Astrocyte of the spinal cord (primary cell): ENCODE results near the gene ADAM12.
"Not testable (repeated sequence)": the region's sequence is repeated elsewhere in the genome, so short reads cannot be mapped to it uniquely, and the experiment has no call there.

ENCODE experiments used
- DNase-seq: peaks from one replicate; pipeline ENCODE4 v3.0.0; 2011; ENCODE audit warnings: low read depth, low spot score
- H3K4me3 ChIP-seq: 2 replicates; pipeline ENCODE4 v1.5.1; 2011; ENCODE audit warnings: low read depth, mild to moderate bottlenecking, low read length, moderate library complexity
- CTCF ChIP-seq: IDR thresholded peaks from 2 replicates; pipeline ENCODE4 v1.5.1; 2012; ENCODE audit warnings: low read depth, mild to moderate bottlenecking, low read length, inconsistent platforms
- in situ Hi-C: cut with HindIII; loops from 2 replicates; pipeline ENCODE4 v1.10.0; 2017; ENCODE audit warnings: low sequenced_read_pairs

ADAM12 gene

DNA sequence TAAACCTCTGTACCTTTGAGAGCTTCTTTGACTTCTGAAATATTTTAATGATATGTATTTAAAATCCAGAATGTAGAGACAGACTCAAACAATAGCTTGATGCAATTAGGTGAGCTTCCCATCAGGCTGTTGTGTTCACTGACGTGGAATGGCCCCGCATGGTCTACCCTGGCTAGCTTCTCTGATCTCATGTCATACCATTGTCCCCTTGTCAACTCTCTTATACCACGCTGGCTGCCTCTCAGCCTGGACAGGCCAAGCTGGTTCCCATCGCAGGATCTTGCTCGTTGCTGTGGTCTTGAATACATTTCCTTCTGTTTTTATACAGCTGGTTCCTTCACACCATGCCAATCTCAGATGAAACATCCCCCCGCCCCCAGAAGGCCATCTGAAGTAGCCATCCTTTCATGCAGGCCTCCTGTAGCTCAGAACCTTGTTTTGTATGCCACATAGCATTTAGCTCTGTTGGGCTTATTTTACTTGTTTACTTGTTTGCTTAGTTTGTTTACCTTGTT is 407.7 kb downstream of the ADAM12 start:
- H3K4me3 ChIP-seq, result no peak overlapping the region
- no peak for DNase-seq
- no peak for TF ChIP-seq CTCF
- in situ Hi-C loops, result no loop called here

- DNase-seq, result no peak
- H3K4me3 ChIP-seq, result no peak overlapping the region
- in situ Hi-C loops, result no loop called here
- no peak for TF ChIP-seq CTCF
Observed at GRCh38 chr10:125979976-125980375, 408.3 kb downstream of the ADAM12 start.

- H3K4me3 ChIP-seq, result no peak overlapping the region
- in situ Hi-C loops, result no loop called here
- peak; percentile 33 for TF ChIP-seq CTCF
- DNase-seq, result no peak
Observed at GRCh38 chr10:125976960-125977605, 411.2 kb downstream of the ADAM12 start.

- in situ Hi-C loops, DNase-seq, H3K4me3 ChIP-seq: not testable (repeated sequence)
Observed at GRCh38 chr10:125970077-125970630, 418.1 kb downstream of the ADAM12 start.

DNA sequence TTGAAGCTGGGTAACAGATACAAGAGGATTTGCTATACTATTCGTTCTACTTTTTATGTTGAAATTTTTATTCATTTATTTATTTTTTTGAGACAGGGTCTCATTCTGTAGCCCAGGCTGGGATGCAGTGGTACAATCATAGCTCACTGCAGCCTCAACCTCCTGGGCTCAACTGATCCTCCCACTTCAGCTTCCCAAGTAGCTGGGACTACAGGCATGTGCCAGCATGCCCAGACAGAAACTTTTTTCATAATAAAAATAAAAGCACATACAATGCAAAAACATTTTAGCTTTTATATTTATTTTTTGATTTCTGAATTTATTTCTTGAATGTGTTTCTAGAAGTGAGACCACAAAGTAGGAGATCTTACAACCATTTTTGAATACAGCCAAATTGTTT is 420.7 kb downstream of the ADAM12 start:
- no peak for DNase-seq
- in situ Hi-C loops, result no loop called here
- H3K4me3 ChIP-seq, result no peak overlapping the region
- no peak for TF ChIP-seq CTCF

DNA sequence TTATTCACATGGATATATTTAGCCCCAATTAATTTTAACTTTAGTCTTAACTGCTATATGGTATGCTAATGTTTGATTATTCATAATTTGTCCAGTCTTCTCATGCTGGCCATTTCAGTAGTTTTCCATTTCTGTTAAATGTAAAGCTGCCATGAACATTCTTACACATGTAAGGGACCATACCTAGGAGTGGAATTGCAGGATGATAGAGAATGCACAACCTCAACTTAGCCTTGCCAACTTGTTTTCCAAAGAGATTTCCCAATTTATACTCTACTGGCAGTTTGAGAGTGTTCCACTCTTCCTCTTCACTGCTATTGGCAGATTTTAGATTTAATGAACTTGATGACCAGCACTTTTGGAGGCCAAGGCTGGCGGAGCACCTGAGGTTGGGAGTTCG is 423.7 kb downstream of the ADAM12 start:
- DNase-seq, result no peak
- TF ChIP-seq CTCF, result no peak
- no peak overlapping the region for H3K4me3 ChIP-seq
- in situ Hi-C loops, result no loop called here
